HG03196 (cell line): ENCODE results near the gene RCAN1.

Experiments used
- ATAC-seq: cut with Tn5 transposase; IDR thresholded peaks from one replicate; pipeline ENCODE4 v1.9.1; 2021; ENCODE audit not compliant: unreplicated experiment

The RCAN1 gene

GRCh38 chr21:34599534-34600101, 15.3 kb downstream of the RCAN1 start:
- ATAC-seq = no peak

- ATAC-seq = no peak
These were observed 15.9 kb downstream of the RCAN1 start for GRCh38 chr21:34598931-34599400.

- no peak for ATAC-seq
These were observed 17.5 kb downstream of the RCAN1 start for GRCh38 chr21:34597406-34597805.

GRCh38 chr21:34596561-34597271, 18.2 kb downstream of the RCAN1 start:
- no peak for ATAC-seq

GRCh38 chr21:34595457-34595856, 19.5 kb downstream of the RCAN1 start:
- no peak for ATAC-seq

GRCh38 chr21:34594566-34595234, 20.2 kb downstream of the RCAN1 start:
- no peak for ATAC-seq

GRCh38 chr21:34593954-34594531, 20.9 kb downstream of the RCAN1 start:
- no peak for ATAC-seq

GRCh38 chr21:34593423-34593822, 21.5 kb downstream of the RCAN1 start:
- no peak for ATAC-seq

- no peak for ATAC-seq
These were observed 22.6 kb downstream of the RCAN1 start for GRCh38 chr21:34592120-34592955.

- ATAC-seq = no peak
These were observed 24.4 kb downstream of the RCAN1 start for GRCh38 chr21:34590520-34590919.

GRCh38 chr21:34589511-34590282, 25.2 kb downstream of the RCAN1 start:
- ATAC-seq = no peak

GRCh38 chr21:34583926-34584563, 30.9 kb downstream of the RCAN1 start:
- ATAC-seq = no peak

GRCh38 chr21:34582506-34583150, 32.3 kb downstream of the RCAN1 start:
- ATAC-seq = no peak

GRCh38 chr21:34580181-34580700, 34.7 kb downstream of the RCAN1 start:
- no peak for ATAC-seq

- ATAC-seq = no peak
These were observed 35.5 kb downstream of the RCAN1 start for GRCh38 chr21:34579411-34579810.

- ATAC-seq = no peak
These were observed 38.8 kb downstream of the RCAN1 start for GRCh38 chr21:34576041-34576511.

GRCh38 chr21:34574601-34575529, 40.0 kb downstream of the RCAN1 start:
- ATAC-seq = no peak

GRCh38 chr21:34571994-34572393, 42.9 kb downstream of the RCAN1 start:
- no peak for ATAC-seq
